GM12872 (cell line): ENCODE data around the gene HEBP1.

ENCODE experiments used
- CTCF ChIP-seq: IDR thresholded peaks from 3 replicates; pipeline ENCODE4 v1.5.1; 2011; ENCODE audit warnings: low read depth, mild to moderate bottlenecking, low read length, moderate library complexity; ENCODE audit not compliant: insufficient read depth

HEBP1 gene

GRCh38 chr12:12945591-12945990 is 54.5 kb downstream of the HEBP1 start:
- no peak for TF ChIP-seq CTCF

GRCh38 chr12:12943586-12944260 is 56.3 kb downstream of the HEBP1 start:
- no peak for TF ChIP-seq CTCF

- no peak for TF ChIP-seq CTCF
These were observed 58.4 kb downstream of the HEBP1 start for GRCh38 chr12:12941450-12942350.

GRCh38 chr12:12939888-12940287 is 60.2 kb downstream of the HEBP1 start:
- TF ChIP-seq CTCF, result no peak

GRCh38 chr12:12938541-12938940 is 61.5 kb downstream of the HEBP1 start:
- no peak for TF ChIP-seq CTCF

DNA sequence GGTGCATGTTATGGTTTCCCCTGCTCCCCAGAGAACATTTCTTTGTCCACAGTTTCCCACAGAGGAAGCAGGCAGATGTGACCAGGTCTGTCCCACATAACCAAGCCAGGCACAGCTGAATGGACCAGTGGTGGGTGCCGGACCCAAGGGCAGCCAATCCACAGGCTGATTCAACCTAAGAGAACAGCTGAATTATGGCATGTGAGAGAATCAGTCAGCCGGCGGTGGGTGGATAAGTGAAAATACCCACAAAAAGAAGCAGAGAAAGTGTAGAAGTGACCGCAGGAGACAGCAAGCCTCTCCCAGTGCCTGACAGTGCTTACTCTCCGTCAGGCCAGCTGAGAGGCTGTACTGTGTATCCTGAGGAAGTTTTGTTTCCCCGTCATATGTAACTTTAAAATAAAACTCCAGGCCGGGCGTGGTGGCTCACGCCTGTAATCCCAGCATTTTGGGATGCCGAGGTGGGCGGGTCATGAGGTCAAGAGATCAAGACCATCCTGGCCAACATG is 63.0 kb downstream of the HEBP1 start:
- no peak for TF ChIP-seq CTCF

GRCh38 chr12:12934556-12934955 is 65.5 kb downstream of the HEBP1 start:
- no peak for TF ChIP-seq CTCF
